GM10266 (cell line): Measurements from ENCODE around the gene RAC2.
A peak's percentile ranks its signal among the peaks of the same experiment; 100 is the strongest.

ENCODE experiments used
- DNase-seq: peaks from one replicate; pipeline ENCODE4 v3.0.0; 2012; ENCODE audit errors: extremely low spot score
- TF ChIP-seq, protein P1 (sequence below): IDR thresholded peaks from 2 replicates; pipeline ENCODE4 v1.5.1; 2012; ENCODE audit warnings: mild to moderate bottlenecking, low read depth; ENCODE audit not compliant: control insufficient read depth, insufficient read depth; ENCODE audit errors: missing control alignments

Gene RAC2

GRCh38 chr22:37230673-37231405 is 13.2 kb downstream of the RAC2 start:
- DNase-seq: peak; percentile 62
- TF ChIP-seq, protein P1, sequence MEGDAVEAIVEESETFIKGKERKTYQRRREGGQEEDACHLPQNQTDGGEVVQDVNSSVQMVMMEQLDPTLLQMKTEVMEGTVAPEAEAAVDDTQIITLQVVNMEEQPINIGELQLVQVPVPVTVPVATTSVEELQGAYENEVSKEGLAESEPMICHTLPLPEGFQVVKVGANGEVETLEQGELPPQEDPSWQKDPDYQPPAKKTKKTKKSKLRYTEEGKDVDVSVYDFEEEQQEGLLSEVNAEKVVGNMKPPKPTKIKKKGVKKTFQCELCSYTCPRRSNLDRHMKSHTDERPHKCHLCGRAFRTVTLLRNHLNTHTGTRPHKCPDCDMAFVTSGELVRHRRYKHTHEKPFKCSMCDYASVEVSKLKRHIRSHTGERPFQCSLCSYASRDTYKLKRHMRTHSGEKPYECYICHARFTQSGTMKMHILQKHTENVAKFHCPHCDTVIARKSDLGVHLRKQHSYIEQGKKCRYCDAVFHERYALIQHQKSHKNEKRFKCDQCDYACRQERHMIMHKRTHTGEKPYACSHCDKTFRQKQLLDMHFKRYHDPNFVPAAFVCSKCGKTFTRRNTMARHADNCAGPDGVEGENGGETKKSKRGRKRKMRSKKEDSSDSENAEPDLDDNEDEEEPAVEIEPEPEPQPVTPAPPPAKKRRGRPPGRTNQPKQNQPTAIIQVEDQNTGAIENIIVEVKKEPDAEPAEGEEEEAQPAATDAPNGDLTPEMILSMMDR: no peak

GRCh38 chr22:37229805-37230672 is 14.0 kb downstream of the RAC2 start:
- TF ChIP-seq, protein P1: no peak
- DNase-seq: peak; percentile 87

GRCh38 chr22:37229012-37229804 is 14.9 kb downstream of the RAC2 start:
- TF ChIP-seq, protein P1: no peak
- no peak for DNase-seq

DNA sequence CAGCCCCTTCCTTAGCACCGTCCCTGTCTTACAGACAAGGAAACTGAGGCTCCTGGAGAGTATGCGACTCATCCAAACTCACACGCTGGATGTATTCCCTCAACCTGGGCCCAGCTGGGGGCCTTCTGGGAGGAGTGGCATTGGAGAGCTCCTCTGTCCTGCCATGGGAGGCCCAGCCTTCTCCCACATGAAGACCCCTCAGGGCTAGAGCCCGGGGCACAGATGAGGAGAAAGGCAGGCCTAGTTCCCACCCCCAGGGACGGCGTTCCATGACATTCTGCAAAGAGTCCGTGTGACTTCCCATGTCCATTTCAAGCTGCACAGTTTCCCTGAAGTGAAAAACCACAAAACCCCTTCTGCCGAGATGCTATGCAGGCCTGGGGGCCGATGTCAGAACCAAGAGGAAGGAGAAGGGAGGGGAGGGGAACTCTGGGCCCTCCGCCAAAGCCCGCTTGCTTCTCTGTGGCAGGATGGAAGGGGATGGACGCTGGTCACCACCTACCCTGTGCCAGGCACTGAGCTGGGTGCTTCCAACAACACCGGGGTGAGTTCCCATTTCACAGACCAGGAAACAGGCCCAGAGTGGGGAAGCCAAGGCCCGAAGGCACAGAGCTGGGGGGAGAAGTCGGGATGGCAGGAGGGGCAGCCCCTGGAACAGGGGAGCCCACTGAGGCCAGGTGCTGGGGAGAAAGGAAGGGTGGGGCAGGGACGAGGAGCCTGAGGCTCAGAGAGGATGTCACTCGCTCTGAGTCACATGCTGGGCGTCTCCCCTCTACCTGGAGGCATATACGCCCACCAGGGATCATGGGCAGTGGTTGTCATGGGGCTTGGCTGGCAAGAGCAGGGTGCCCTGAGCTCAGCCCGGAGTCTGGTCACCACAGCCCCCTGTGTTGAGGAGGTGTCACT is 15.7 kb downstream of the RAC2 start:
- TF ChIP-seq, protein P1: no peak
- no peak for DNase-seq

DNA sequence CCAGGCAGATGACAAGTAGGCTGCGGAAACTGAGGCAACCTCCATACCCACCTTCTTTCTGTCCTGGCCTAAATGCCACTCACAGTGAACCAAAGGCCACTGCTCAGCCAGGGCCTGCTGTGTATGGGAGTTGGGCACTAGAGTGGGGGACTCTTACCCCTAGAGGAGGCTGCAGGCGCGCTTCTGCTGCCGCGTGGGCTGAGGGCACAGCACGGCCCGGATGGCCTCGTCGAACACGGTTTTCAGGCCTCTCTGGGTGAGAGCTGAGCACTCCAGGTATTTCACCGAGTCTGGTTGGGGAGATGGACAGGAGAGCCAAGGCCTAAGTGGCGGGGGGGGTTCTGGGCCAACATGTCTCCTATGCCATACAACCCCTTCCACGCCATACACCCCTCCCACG is 17.6 kb downstream of the RAC2 start:
- TF ChIP-seq, protein P1: no peak
- no peak for DNase-seq

DNA sequence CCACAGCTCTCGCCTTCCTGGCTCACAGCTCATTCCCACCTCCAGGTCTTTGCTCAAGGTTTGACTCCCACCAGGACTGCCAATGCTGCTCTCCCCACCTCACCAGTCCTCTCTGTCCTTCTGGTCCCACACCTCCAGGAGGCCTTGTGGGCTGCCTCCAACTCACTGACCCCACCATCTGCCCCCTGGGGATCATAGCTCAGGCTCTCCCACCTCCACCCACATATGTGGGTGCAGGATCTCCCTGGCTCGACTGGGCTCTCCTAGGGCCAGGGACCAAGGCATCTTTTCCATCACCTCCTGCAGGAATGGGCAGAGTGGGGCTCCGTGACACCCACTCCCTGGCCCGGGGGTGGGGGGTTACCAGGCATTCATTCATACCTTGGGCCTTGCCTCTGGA is 18.0 kb downstream of the RAC2 start:
- DNase-seq: no peak
- TF ChIP-seq, protein P1: no peak
